Heart right ventricle (tissue), 16 donors: ENCODE measurements around the gene DLX5. TPM values are rescaled to one million over a fixed set of nuclear protein-coding genes. Genes with fewer than 3 reads are reported as not detected.

Experiments
- ATAC-seq, 8 donors: fragments of 200-7000 bp; cut with Tn5 transposase; one replicate each; pipeline ENCODE4 v1.9.1; 2020; ENCODE audit warnings: mild to moderate bottlenecking in 8 of 8, moderate library complexity in 8 of 8, moderate number of reproducible peaks in 1 of 8
- DNase-seq, 2 donors: peaks; one replicate each; pipeline ENCODE4 v3.0.0-alpha.2; 2020
- H3K27ac ChIP-seq, 10 donors: fragments of 200-600 bp; sonication (generic) in 2 of 10; one replicate each; pipeline versions ENCODE4 v1.5.0 to v1.8.0; 2020 to 2022; ENCODE audit warnings: mild to moderate bottlenecking in 3 of 10
- H3K27me3 ChIP-seq, 7 donors: fragments of 200-600 bp; one replicate each; pipeline ENCODE4 v1.8.0; 2021 to 2022; ENCODE audit warnings: mild to moderate bottlenecking in 2 of 7
- H3K36me3 ChIP-seq, 9 donors: fragments of 200-600 bp; sonication (generic) in 1 of 9; one replicate each; pipeline versions ENCODE4 v1.5.0 to v1.8.0; 2020 to 2022; ENCODE audit warnings: mild to moderate bottlenecking in 2 of 9
- H3K4me1 ChIP-seq, 9 donors: fragments of 200-600 bp; sonication (generic) in 1 of 9; one replicate each; pipeline versions ENCODE4 v1.5.0 to v1.8.0; 2020 to 2022; ENCODE audit warnings: mild to moderate bottlenecking in 4 of 9
- H3K4me3 ChIP-seq, 10 donors: fragments of 200-600 bp; sonication (generic) in 2 of 10; one replicate each; pipeline versions ENCODE4 v1.5.0 to v1.8.0; 2020 to 2022; ENCODE audit warnings: mild to moderate bottlenecking in 7 of 10, moderate library complexity in 2 of 10
- H3K9me3 ChIP-seq, 11 donors: fragments of 200-600 bp in 10 of 11; sonication (generic) in 2 of 11; one replicate each; pipeline versions ENCODE4 v1.5.0 to v1.8.0; 2013 to 2022; ENCODE audit warnings: mild to moderate bottlenecking in 2 of 11, control low read depth in 1 of 11, moderate library complexity in 1 of 11
- WGBS, 2 donors: extraction: QIAGEN DNeasy Blood & Tissue Kit; methylation state at CpG; one replicate each; pipeline ENCODE4 v1.1.7; 2013; ENCODE audit warnings: inconsistent platforms in 1 of 2; 5-methylcytosine and 5-hydroxymethylcytosine counted together
- intact Hi-C, 10 donors: fragments of 100-400 bp; cut with DNase I; formaldehyde crosslinking; loops; one replicate each; pipeline versions ENCODE4 v1.11.1 to v1.14.2; 2022
- polyA plus RNA-seq, 2 donors: library from polyadenylated mRNA; stranded (reverse); fragments of 200-250 nt; gene quantifications; one replicate each; pipeline ENCODE4 v1.2.3, GENCODE V29; 2013
- total RNA-seq, 10 donors: library from RNA; stranded (reverse); fragmentation: NEBNext Ultra II Directional in 3 of 10; extraction: Animal tissue kit (Norgen Biotek cat#: 25700) in 3 of 10; gene quantifications; one replicate each; pipeline versions ENCODE4 v1.2.1 to v1.2.4, GENCODE V29; 2021 to 2023
- TF ChIP-seq, protein P1 (sequence below), 9 donors: fragments of 200-600 bp; sonication (generic) in 2 of 9; IDR thresholded peaks; one replicate each; pipeline versions ENCODE4 v1.5.0 to v1.8.0; 2021 to 2022; ENCODE audit warnings: antibody characterized with exemption in 9 of 9, mild to moderate bottlenecking in 5 of 9, moderate library complexity in 1 of 9
- donor health status: Arrhythmogenic right ventricular cardiomyopathy.
- donor health status: ischemic (EF 13 %, LVEDD 7.1; RV severe dilation, severe dysfunction).
- donor health status: healthy with polysubstance abuse.
- donor health status: DM: no; HTN: yes; CAD: no.
- donor health status: DM: no; HTN: no; CAD: no.
- donor health status: ischemic (EF 25% LVEDD 6.9; RV normal size, moderate dysfunction).
- donor health status: ischemic (EF 25% LVEDD 5.7; RV mildly dilated, moderate dysfunction).
- donor health status: healthy.
- donor health status: DM: yes; HTN: yes; CAD: no.
- donor health status: Ischemic cardiomyopathy.
- donor health status: ischemic (EF 35%, LVEDD 5.7; RV mildly dilated, moderate dysfunction).
- donor health status: nonischemic (EF 11% LVEDD 7.7; RV severe dilation, severe dysfunction).
- donor health status: DM: yes; HTN: yes; CAD: no.
- donor health status: PGD.
- donor health status: ischemic (EF 29% LVEDD 5.4; RV normal size, mild dysfunction).
- donor health status: nonischemic (EF 23%, LVEDD 6.1; RV moderate dilation, normal function).

DLX5 gene
- total and polyA plus RNA-seq, 12 donors: 0.09 TPM; not detected in 11

GRCh38 chr7:96987719-96988118 is 36.9 kb downstream of the DLX5 start:
- Histone ChIP-seq H3K9me3 (no peaks in the 10 kb centered on the region), H3K36me3 (no peaks in the 10 kb centered on the region), H3K4me1 (peaks cover 0 to 6% (median 0%) of the 10 kb centered on the region in 9 donors), H3K27me3 (peaks cover 6 to 95% (median 86%) of the 10 kb centered on the region in 7 donors), H3K4me3 (no peak overlapping the region), H3K27ac (no peak overlapping the region)
- intact Hi-C loops: loop anchor here in 1 of 10 donors (5.0 kb wide), 1 partner anchor 1085 kb away; no protein-coding TSS in a partner anchor
- TF ChIP-seq, protein P1, sequence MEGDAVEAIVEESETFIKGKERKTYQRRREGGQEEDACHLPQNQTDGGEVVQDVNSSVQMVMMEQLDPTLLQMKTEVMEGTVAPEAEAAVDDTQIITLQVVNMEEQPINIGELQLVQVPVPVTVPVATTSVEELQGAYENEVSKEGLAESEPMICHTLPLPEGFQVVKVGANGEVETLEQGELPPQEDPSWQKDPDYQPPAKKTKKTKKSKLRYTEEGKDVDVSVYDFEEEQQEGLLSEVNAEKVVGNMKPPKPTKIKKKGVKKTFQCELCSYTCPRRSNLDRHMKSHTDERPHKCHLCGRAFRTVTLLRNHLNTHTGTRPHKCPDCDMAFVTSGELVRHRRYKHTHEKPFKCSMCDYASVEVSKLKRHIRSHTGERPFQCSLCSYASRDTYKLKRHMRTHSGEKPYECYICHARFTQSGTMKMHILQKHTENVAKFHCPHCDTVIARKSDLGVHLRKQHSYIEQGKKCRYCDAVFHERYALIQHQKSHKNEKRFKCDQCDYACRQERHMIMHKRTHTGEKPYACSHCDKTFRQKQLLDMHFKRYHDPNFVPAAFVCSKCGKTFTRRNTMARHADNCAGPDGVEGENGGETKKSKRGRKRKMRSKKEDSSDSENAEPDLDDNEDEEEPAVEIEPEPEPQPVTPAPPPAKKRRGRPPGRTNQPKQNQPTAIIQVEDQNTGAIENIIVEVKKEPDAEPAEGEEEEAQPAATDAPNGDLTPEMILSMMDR (IDR thresholded peaks at IDR 0.05): no peak
- ATAC-seq: no peak
- no peak for DNase-seq

DNA sequence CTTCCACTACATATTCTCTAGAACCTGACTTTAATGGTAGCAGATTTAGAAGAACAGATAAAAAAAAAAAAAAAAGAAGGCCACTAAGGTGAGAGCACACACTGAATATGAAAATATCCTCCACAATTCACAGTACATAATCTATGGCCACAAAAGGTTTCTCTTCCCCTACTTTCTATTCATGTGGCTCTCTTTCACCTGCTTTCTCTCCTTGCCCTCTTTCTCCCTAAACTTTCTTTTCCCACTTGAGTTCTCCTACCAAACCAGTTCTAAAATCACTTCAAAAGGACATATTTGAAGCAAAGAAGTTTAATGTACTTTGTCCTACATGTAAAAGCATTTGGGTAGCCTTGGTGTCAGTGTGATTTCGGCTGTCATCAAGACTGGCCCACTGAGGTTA is 37.7 kb downstream of the DLX5 start:
- H3K4me1 ChIP-seq: no peaks in the 10 kb centered on the region
- peaks cover 2 to 93% (median 78%) of the 10 kb centered on the region in 7 donors for H3K27me3 ChIP-seq
- no peaks in the 10 kb centered on the region for H3K36me3 ChIP-seq
- DNase-seq (no peak), ATAC-seq (no peak)
- intact Hi-C loops: loop anchor here in 1 of 10 donors (5.0 kb wide), 1 partner anchor 1085 kb away; no protein-coding TSS in a partner anchor
- H3K9me3 ChIP-seq: no peaks in the 10 kb centered on the region
- no peak overlapping the region for H3K27ac ChIP-seq
- TF ChIP-seq, protein P1 (IDR thresholded peaks at IDR 0.05): no peak
- 54 to 68% methylated on average over 1 of the region's 1 CpG for WGBS, 2 donors
- no peak overlapping the region for H3K4me3 ChIP-seq

DNA sequence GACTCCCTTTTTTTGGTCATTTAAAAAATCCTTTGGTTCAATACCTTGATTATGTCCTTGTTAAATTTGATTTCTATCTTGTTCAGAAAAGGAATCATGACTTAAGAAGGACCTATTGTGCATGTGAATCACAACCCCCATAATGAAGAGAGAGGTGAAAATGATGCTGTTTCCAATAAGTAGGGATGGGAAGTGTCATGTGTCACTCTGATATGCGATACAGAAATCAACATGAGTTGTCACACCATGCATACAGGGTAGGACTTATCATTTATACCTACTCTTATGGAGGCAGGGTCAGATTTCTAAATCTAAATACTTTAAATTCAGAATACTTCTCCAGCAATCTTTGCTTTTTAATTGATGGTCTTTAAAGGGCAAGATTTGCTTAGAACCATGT is 38.6 kb downstream of the DLX5 start:
- Histone ChIP-seq H3K4me3 (no peak overlapping the region), H3K4me1 (no peaks in the 10 kb centered on the region), H3K27ac (no peak overlapping the region), H3K9me3 (no peaks in the 10 kb centered on the region), H3K36me3 (no peaks in the 10 kb centered on the region), H3K27me3 (peaks cover 0 to 93% (median 71%) of the 10 kb centered on the region in 7 donors)
- WGBS, 2 donors: 27 to 36% methylated on average over 1 of the region's 1 CpG
- intact Hi-C loops: loop anchor here in 1 of 10 donors (5.0 kb wide), 1 partner anchor 1086 kb away; no protein-coding TSS in a partner anchor
- no peak for DNase-seq
- TF ChIP-seq, protein P1 (IDR thresholded peaks at IDR 0.05): no peak
- ATAC-seq: no peak

DNA sequence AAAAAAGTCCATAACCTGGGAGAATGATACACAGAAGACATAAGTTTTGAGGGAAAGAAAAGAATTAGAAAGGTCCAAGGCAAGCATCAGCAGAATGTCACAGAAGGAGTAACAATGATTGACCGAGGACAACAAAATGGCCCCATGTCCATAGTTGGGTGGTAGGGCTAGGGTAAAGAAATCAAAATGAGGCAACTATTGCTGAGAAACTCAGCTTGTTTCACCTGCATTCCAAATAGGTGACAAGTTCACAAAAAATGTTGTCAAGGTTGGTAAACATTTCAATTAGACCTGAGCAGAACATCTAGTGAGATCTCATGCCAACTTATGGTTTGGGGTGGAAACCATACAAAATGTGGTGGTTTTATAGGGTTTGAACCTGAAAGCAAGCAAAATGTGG is 42.0 kb downstream of the DLX5 start:
- 88 to 94% methylated on average over 1 of the region's 1 CpG for WGBS, 2 donors
- TF ChIP-seq, protein P1 (IDR thresholded peaks at IDR 0.05): no peak
- H3K27me3 ChIP-seq: peaks cover 0 to 66% (median 40%) of the 10 kb centered on the region in 7 donors
- ATAC-seq (no peak), DNase-seq (no peak)
- no peak overlapping the region for H3K27ac ChIP-seq
- H3K36me3 ChIP-seq: no peaks in the 10 kb centered on the region
- H3K9me3 ChIP-seq: no peaks in the 10 kb centered on the region
- H3K4me3 ChIP-seq: no peak overlapping the region
- no peaks in the 10 kb centered on the region for H3K4me1 ChIP-seq
- intact Hi-C loops: no loop called here
